Measurements from ENCODE around the gene MATN4.

The MATN4 gene

GRCh38 chr20:45340951-45341350, 32.9 kb upstream of the MATN4 start:
- DNase-seq = no peak

GRCh38 chr20:45340236-45340847, 32.2 kb upstream of the MATN4 start:
- no peak for DNase-seq

GRCh38 chr20:45339799-45340198, 31.7 kb upstream of the MATN4 start:
- DNase-seq = no peak

- DNase-seq = no peak
Measured at GRCh38 chr20:45339084-45339483, 31.0 kb upstream of the MATN4 start.

GRCh38 chr20:45338121-45339030, 30.3 kb upstream of the MATN4 start:
- no peak for DNase-seq

GRCh38 chr20:45337367-45338120, 29.4 kb upstream of the MATN4 start:
- no peak for DNase-seq

GRCh38 chr20:45336530-45337366, 28.6 kb upstream of the MATN4 start:
- DNase-seq = no peak

GRCh38 chr20:45330476-45330875, 22.4 kb upstream of the MATN4 start:
- DNase-seq = no peak

GRCh38 chr20:45329497-45330319, 21.6 kb upstream of the MATN4 start:
- DNase-seq = no peak

- DNase-seq = no peak
Measured at GRCh38 chr20:45328451-45328850, 20.4 kb upstream of the MATN4 start.

GRCh38 chr20:45325371-45325770, 17.3 kb upstream of the MATN4 start:
- no peak for DNase-seq

GRCh38 chr20:45323731-45324130, 15.6 kb upstream of the MATN4 start:
- no peak for DNase-seq

GRCh38 chr20:45322952-45323383, 14.9 kb upstream of the MATN4 start:
- peak; percentile 1 for DNase-seq

- DNase-seq = no peak
Measured at GRCh38 chr20:45320948-45321595, 13.0 kb upstream of the MATN4 start.

GRCh38 chr20:45318948-45319347, 10.8 kb upstream of the MATN4 start:
- DNase-seq = no peak

- DNase-seq = no peak
Measured at GRCh38 chr20:45318386-45318939, 10.4 kb upstream of the MATN4 start.

GRCh38 chr20:45317826-45318225, 9.7 kb upstream of the MATN4 start:
- no peak for DNase-seq

GRCh38 chr20:45316150-45317080, 8.3 kb upstream of the MATN4 start:
- DNase-seq = no peak

GRCh38 chr20:45315672-45316071, 7.6 kb upstream of the MATN4 start:
- no peak for DNase-seq

GRCh38 chr20:45313943-45314342, 5.8 kb upstream of the MATN4 start:
- no peak for DNase-seq
